Stimulated activated CD8-positive, alpha-beta memory T cell treated with anti-CD3 and anti-CD28 coated beads, Interleukin-4, amount 100 ng/mL, for 1 hour (primary cell): Measurements from ENCODE around the gene VAV2.

Experiments used
- DNase-seq, 2 donors: peaks; one replicate each; pipeline ENCODE4 v3.0.0-alpha.2; 2020; ENCODE audit warnings: low read depth in 2 of 2, low spot score in 1 of 2

Gene VAV2

GRCh38 chr9:133733796-133734533 lies 258.2 kb downstream of the VAV2 start:
- no peak for DNase-seq

- no peak for DNase-seq
These were observed 258.7 kb downstream of the VAV2 start for GRCh38 chr9:133733421-133733795.

DNA sequence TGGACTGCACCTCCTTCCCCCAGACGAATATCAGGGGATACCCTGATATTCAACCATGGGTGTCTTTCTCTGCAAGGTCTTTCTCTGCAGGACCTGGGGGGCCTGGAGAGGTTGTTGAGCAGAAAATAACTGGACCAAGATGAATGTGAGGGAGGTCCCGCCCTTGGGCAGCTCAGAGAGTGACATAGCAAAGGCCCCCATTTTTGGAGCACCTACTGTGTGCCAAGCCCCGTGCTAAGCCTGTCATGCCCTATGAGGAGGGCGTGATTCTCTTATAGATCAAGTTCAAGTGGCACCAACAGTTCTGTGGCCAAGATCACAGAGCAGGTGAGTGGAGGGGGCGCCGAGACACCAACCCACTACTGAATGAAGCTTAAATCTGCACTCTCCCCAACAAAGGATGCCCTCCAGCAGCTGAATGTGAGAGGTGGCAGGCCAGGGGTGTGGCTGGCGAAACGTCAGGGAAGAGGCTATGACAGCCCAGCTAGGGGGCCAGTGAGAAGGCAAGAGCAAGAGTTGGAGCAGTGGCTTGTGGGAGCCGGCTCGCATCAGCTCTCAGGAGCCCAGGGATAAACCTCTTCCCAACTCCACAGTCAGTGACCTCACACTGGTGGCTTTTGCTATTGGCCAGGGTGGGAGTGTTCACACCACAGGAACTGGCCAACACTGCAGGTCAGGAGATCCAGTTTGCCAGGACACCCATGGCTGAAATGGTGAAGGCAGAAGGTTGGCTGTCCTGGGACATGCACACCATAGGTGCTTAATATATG lies 259.3 kb downstream of the VAV2 start:
- DNase-seq: no peak

DNA sequence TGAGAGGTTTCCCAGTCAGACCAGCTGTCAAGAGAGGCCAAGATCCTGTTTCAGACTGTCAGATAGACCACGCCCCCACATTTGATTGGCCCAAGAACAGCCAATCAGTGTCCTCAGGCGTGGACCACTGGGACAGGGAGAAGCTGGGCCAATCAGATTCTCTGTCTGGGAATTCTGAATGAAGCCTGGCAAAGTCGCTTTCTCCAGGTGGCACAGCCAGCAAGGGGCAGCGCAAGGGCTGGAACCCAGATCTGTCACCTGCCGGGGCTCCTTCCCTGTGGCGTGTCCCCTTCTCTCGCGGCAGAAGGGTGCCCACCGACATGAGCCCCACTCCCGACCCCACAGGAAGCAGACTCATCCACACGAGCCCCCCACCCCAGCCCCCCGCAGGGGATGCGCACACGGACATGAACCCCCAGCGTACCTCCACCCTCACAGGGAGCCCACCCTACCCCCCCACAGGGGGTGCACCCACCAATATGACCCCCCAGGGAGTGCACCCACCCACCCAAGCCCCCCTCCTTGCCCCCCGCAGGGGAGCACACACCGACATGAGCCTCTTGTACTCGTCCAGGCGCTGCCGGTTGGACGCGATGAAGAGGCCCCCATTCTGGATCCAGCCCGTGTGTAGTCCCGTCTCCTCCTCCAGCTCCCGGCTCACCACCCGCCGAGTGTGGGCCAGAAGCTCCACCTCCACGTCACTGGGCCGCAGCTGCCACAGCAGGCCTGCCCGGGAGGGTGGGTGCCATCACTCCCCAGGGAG lies 260.1 kb downstream of the VAV2 start:
- DNase-seq: no peak

- DNase-seq: no peak
These were observed 261.0 kb downstream of the VAV2 start for GRCh38 chr9:133730994-133731715.

- no peak for DNase-seq
These were observed 262.4 kb downstream of the VAV2 start for GRCh38 chr9:133729617-133730281.

GRCh38 chr9:133728856-133729616 lies 263.1 kb downstream of the VAV2 start:
- no peak for DNase-seq

GRCh38 chr9:133727876-133728441 lies 264.2 kb downstream of the VAV2 start:
- no peak for DNase-seq

DNA sequence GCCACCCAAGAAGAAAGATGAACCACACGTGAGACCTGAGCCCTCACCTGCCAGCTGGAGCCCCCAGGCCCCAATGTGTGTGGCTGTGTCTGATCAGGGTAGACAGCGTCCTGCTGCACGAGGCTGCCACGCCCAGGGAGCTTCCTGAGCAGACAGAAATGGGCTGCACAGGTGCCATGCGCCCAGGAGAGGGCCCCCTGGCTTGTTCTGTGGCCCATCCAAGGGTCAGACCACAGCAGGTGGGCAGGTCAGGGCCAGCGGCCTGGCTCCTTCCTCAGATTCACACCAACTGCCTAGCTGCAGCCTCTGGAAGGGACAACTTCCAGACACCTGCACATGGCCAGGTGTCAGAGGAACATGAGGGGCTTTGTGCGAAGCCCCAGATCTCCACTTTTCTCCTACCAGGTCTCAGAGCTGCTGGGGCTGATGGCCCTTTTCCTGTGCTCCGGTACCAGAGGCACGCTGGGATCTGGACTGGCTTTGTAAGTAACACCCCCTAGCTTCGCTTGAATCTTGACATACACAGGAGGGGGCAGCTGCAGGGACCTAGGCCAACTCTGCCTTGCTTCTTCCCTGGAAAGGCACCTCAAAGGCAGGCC lies 264.7 kb downstream of the VAV2 start:
- no peak for DNase-seq

- DNase-seq: peak in 1 of 2 donors; percentile 45
These were observed 265.5 kb downstream of the VAV2 start for GRCh38 chr9:133726401-133727276.

GRCh38 chr9:133725886-133726285 lies 266.2 kb downstream of the VAV2 start:
- no peak for DNase-seq

DNA sequence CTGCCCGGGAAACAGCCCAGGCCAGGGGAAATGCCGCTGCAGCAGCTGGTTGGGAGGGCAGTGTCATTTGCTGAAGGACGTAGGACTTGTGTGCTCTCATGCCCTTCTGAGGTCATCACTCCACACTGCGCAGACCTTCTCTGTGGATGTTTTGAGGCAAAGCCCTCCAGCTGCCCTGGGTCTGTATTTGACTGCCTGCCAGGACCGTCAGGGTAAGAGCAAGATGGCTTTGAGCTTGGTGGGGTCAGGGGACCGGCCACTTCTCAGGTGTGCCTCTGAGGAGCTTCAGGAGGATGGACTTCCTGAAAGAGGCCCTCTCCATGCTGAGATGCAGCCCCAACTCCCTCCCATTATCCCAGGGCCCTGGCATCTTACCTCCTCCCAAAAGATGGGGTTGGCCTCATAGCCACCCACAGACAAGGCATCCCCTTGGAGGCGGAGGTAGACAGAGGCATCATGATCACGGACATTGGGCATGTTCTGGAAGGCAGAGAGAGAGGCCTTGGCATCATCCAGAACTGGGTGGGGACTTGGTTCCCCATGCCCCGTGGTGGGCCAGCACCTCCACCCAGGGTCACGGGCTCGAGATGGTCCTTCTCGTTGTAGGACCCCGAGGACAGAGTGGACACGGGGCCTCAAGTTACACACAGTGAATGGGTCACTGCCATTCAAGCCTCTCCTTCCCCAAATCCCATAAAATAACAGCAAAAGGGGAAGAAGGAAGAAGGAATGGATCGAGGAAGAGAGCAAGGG lies 273.4 kb downstream of the VAV2 start:
- DNase-seq: no peak

DNA sequence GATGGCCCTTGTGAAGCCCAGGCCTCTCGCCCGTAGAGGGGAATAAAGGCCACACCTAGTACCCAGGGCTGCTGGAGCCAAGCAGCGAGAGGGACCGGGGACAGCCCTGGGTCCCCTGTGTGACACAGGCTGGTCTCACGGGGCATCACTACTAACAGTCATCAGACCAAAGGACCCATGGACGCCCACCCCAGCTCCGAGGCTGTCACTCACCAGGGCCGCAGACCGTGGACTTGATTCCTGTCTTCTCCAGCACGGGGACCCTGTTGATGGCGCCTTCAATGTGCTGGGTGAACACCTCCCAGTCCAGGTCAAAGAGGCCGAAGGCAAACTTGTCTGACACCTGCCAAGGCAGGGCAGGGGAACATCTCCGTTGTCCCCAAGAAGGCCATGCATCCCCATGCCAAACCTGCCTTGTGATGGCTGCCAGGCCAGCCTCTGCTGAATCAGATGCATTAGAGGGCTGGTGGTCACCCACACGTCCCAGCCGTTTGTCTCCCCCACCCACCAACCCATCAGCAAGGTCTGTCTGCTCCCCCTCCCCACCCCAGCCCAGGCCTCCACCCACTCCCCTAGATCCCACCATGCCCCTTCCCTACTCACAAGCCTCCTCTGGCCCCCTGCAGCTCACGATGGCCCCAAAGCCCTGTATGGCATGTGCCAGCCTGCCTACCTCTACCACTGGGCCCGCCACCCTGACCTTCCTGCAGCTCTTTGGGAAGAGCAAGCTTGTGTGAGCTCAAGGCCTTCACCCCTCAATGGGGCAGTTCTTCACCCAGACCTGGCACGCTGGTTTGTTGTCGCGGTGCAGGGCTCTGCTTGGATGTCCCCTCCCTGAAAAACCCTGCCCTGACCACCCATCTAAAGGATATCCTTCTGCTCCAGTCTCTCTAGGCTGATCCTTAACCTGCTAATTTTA lies 274.8 kb downstream of the VAV2 start:
- no peak for DNase-seq

GRCh38 chr9:133716564-133717112 lies 275.5 kb downstream of the VAV2 start:
- no peak for DNase-seq

DNA sequence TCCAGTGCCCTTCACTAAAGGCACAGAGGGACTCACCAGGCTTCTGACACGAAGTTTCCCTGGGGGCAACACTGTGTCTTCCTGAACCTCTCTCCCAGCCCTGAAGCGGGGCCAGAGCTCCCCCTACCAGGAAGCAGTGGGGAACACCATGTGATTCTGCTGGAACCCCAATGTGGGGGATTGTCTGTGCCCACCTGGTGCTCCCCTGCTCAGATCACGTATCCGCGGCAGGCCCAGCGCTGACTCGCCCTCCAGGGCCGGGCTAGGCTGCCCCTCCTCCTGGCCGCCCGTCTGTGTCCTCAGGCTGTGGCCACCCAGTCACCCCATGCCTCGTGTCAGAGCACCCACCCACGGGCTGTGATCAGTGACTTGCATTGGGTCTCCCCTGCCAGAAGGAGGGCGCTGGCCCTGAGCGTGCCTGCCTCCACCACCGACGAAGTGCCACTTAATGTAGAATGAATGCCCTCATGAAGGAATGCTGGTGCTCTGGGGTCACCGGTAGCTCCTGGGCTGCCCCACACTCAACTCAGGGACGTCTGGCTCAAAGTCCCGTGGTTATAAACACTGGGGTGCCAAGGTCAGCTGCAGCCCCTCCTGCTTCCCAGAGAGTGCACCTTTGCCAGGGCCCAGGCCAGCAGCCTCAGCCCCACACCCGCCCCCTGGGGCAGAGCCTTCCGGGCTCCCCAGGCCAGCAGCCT lies 276.1 kb downstream of the VAV2 start:
- DNase-seq: no peak
